OCI-LY7 (cell line): ENCODE measurements around the gene SERTAD1. TPM values are rescaled to one million over a fixed set of nuclear protein-coding genes. Genes with fewer than 3 reads are reported as not detected.

ENCODE experiments used
- BruUV-seq: library from RNA; stranded (reverse); fragments of 400-500 nt; replicated peaks from 2 replicates; lab custom pipeline; 2021; lab: Mats Ljungman, UMichigan
- CTCF ChIA-PET: fragments of 300-600 bp; sonication (Branson Sonifier 250); formaldehyde crosslinking; loops from one replicate; lab custom pipeline; 2022; ENCODE audit warnings: antibody characterized with exemption; ENCODE audit not compliant: unreplicated experiment; lab: Charles Lee
- POLR2A ChIA-PET: fragments of 300-600 bp; sonication (Branson Sonifier 250); formaldehyde crosslinking; loops from one replicate; lab custom pipeline; 2022; ENCODE audit warnings: antibody characterized with exemption; lab: Charles Lee
- DNase-seq: peaks from one replicate; pipeline ENCODE4 v3.0.0-alpha.2; 2015; ENCODE audit warnings: low spot score
- H2AFZ ChIP-seq: fragments of 200-600 bp; sonication (generic), shearing (Covaris generic); 2 replicates; pipeline ENCODE4 v1.6.1; 2014; ENCODE audit warnings: mild to moderate bottlenecking, antibody characterized with exemption, low read length, moderate library complexity
- H3K27ac ChIP-seq: fragments of 200-600 bp; sonication (generic); 2 replicates; pipeline ENCODE4 v1.5.1; 2014; ENCODE audit warnings: mixed run types, low read depth, mild to moderate bottlenecking, moderate library complexity, low read length, inconsistent platforms; ENCODE audit not compliant: poor library complexity, severe bottlenecking
- H3K36me3 ChIP-seq: fragments of 200-600 bp; sonication (generic); 2 replicates; pipeline ENCODE4 v1.6.1; 2014; ENCODE audit warnings: mild to moderate bottlenecking, antibody characterized with exemption, low read length, moderate library complexity, mixed read lengths; ENCODE audit not compliant: insufficient read depth
- H3K4me1 ChIP-seq: fragments of 200-600 bp; sonication (generic); 2 replicates; pipeline ENCODE4 v1.5.1; 2014; ENCODE audit warnings: mild to moderate bottlenecking, low read length; ENCODE audit not compliant: insufficient read depth, poor library complexity, severe bottlenecking
- H3K4me2 ChIP-seq: fragments of 200-600 bp; sonication (generic); 2 replicates; pipeline ENCODE4 v1.6.1; 2014; ENCODE audit warnings: mild to moderate bottlenecking, low read length
- H3K4me3 ChIP-seq: fragments of 200-600 bp; sonication (generic); 2 replicates; pipeline ENCODE4 v1.5.1; 2014; ENCODE audit warnings: mild to moderate bottlenecking, low read depth, low read length; ENCODE audit not compliant: poor library complexity, severe bottlenecking
- H3K79me2 ChIP-seq: fragments of 200-600 bp; sonication (generic); 2 replicates; pipeline ENCODE4 v1.6.1; 2016; ENCODE audit warnings: low read depth, mild to moderate bottlenecking, low read length, moderate library complexity, mixed read lengths; ENCODE audit not compliant: insufficient read depth
- H3K9me2 ChIP-seq: fragments of 200-600 bp; sonication (generic); 2 replicates; pipeline ENCODE4 v1.6.1; 2016; ENCODE audit warnings: mild to moderate bottlenecking, low read length, mixed read lengths; ENCODE audit not compliant: insufficient read depth
- H3K9me3 ChIP-seq: fragments of 200-600 bp; sonication (generic); 2 replicates; pipeline ENCODE4 v1.6.1; 2014; ENCODE audit warnings: mild to moderate bottlenecking, mixed run types, low read length, mixed read lengths
- H4K20me1 ChIP-seq: fragments of 200-600 bp; sonication (generic); 2 replicates; pipeline ENCODE4 v1.6.1; 2014; ENCODE audit warnings: mild to moderate bottlenecking, antibody characterized with exemption, low read length, moderate library complexity, mixed read lengths; ENCODE audit not compliant: insufficient read depth
- EZH2phosphoT487 ChIP-seq: fragments of 200-600 bp; sonication (generic); IDR thresholded peaks from 2 replicates; pipeline ENCODE4 v1.6.1; 2018; ENCODE audit warnings: low read depth, borderline replicate concordance, mild to moderate bottlenecking, mixed run types, antibody characterized with exemption, low read length, moderate library complexity, mixed read lengths
- intact Hi-C: fragments of 100-400 bp; cut with micrococcal nuclease; formaldehyde crosslinking; loops from one replicate; pipeline ENCODE4 v1.10.0; 2022; ENCODE audit not compliant: unreplicated experiment
- total RNA-seq, 2 experiments: library from RNA; depleted of rRNA in 1 of 2; stranded (reverse); fragments of >200 nt in 1 of 2; shearing (Covaris generic) in 1 of 2; gene quantifications; 2 replicates each; pipeline ENCODE4 v1.2.3, GENCODE V29; 2014 to 2022
- TF ChIP-seq, protein P1 (sequence below): fragments of 200-600 bp; sonication (generic); conservative IDR thresholded peaks from 2 replicates; pipeline ENCODE4 v1.5.1; 2014; ENCODE audit warnings: mild to moderate bottlenecking, antibody characterized with exemption, low read length, moderate library complexity, mixed read lengths

Gene SERTAD1
- total RNA-seq, 2 experiments from 2014 or later, result 5.7 to 6.1 TPM

- Histone ChIP-seq H3K27ac (no peak overlapping the region), H3K79me2 (no peaks in the 10 kb centered on the region), H3K4me3 (no peak overlapping the region), H3K9me2 (no peaks in the 10 kb centered on the region), H3K36me3 (no peaks in the 10 kb centered on the region), H4K20me1 (no peaks in the 10 kb centered on the region), H3K9me3 (no peaks in the 10 kb centered on the region), H2AFZ (no peak overlapping the region), H3K4me2 (no peak overlapping the region), H3K4me1 (peaks cover 57% of the 10 kb centered on the region)
- TF ChIP-seq, protein P1, sequence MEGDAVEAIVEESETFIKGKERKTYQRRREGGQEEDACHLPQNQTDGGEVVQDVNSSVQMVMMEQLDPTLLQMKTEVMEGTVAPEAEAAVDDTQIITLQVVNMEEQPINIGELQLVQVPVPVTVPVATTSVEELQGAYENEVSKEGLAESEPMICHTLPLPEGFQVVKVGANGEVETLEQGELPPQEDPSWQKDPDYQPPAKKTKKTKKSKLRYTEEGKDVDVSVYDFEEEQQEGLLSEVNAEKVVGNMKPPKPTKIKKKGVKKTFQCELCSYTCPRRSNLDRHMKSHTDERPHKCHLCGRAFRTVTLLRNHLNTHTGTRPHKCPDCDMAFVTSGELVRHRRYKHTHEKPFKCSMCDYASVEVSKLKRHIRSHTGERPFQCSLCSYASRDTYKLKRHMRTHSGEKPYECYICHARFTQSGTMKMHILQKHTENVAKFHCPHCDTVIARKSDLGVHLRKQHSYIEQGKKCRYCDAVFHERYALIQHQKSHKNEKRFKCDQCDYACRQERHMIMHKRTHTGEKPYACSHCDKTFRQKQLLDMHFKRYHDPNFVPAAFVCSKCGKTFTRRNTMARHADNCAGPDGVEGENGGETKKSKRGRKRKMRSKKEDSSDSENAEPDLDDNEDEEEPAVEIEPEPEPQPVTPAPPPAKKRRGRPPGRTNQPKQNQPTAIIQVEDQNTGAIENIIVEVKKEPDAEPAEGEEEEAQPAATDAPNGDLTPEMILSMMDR, result no peak
- TF ChIP-seq EZH2phosphoT487, result no peak
- POLR2A ChIA-PET, result interaction anchor here (0.5 to 1.2 kb wide), 4 partner anchors 13 to 126 kb away, joined by 3 to 7 read pairs (median 3); no protein-coding TSS in a partner anchor
- intact Hi-C loops, result no loop called here
- no TSS peak for BruUV-seq
- DNase-seq, result no peak
- CTCF ChIA-PET, result interaction anchor here (0.6 kb wide), 1 partner anchor 32 kb away, joined by 3 read pairs; no protein-coding TSS in a partner anchor
Observed at GRCh38 chr19:40412866-40413265, 12.9 kb downstream of the SERTAD1 start.

DNA sequence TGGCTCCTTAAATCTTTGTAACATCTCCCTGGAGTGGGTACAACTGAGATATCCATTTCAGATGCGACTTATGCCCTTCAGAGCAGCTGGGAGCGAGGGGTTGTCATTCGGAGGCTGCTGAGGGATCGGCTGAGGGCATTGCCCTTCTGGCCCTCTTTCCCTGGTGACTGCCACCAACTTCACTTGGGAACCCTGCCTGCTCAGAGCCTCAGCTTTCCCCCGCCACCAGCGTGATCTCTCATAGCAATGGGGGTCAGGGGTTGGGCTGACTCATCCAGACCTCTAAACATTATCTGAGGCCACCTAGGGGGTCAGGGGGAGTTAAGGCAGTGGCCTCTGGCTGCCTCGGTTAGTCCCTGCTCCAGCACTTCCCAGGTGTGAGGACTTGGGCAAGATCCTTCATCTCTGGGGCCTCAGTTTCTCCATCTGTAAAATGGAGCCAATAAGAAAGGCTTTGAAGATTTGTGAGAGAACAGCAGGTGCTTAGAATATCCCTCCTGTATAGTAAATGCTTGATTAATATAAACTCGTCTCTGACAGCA is 13.8 kb downstream of the SERTAD1 start:
- H2AFZ ChIP-seq, result no peak overlapping the region
- no peaks in the 10 kb centered on the region for H4K20me1 ChIP-seq
- no peaks in the 10 kb centered on the region for H3K9me3 ChIP-seq
- H3K4me1 ChIP-seq, result peaks cover 61% of the 10 kb centered on the region
- ChIA-PET CTCF (interaction anchor here (3.3 kb wide), 1 partner anchor 8 kb away, joined by 10 read pairs; no protein-coding TSS in a partner anchor), POLR2A (interaction anchor here (0.6 to 1.7 kb wide), 6 partner anchors 9 to 41 kb away, joined by 3 to 7 read pairs (median 4); no protein-coding TSS in a partner anchor)
- H3K4me3 ChIP-seq, result no peak overlapping the region
- no peaks in the 10 kb centered on the region for H3K9me2 ChIP-seq
- no TSS peak for BruUV-seq
- no peak for DNase-seq
- peak overlapping the region; percentile 55; the same call in 1 of the 2 replicates for H3K4me2 ChIP-seq
- no peak for TF ChIP-seq EZH2phosphoT487
- TF ChIP-seq, protein P1, result no peak
- no peaks in the 10 kb centered on the region for H3K79me2 ChIP-seq
- intact Hi-C loops, result no loop called here
- H3K27ac ChIP-seq, result peak overlapping the region; percentile 82
- no peaks in the 10 kb centered on the region for H3K36me3 ChIP-seq
